Gastrocnemius medialis (tissue), 4 donors: ENCODE data around the gene AGK. TPM values are rescaled to one million over a fixed set of nuclear protein-coding genes. Genes with fewer than 3 reads are reported as not detected.

Experiments used
- ATAC-seq, 2 donors: fragments of 150-250 bp; one replicate each; pipeline ENCODE4 v1.9.1; 2016
- DNase-seq, 2 donors: peaks; one replicate each; pipeline ENCODE4 v3.0.0-alpha.2; 2019
- H3K27ac ChIP-seq, 4 donors: fragments of 200-600 bp; sonication (generic); 1 replicate in 1 of 4; 2 replicates in 3 of 4; pipeline ENCODE4 v1.5.1; 2016 to 2018; ENCODE audit warnings: mild to moderate bottlenecking in 2 of 4, moderate library complexity in 1 of 4
- H3K27me3 ChIP-seq, 3 donors: fragments of 200-600 bp; sonication (generic) in 2 of 3; 1 replicate in 1 of 3; 2 replicates in 2 of 3; pipeline versions ENCODE4 v1.5.1 to v1.6.0; 2016 to 2019; ENCODE audit warnings: mild to moderate bottlenecking in 1 of 3, moderate library complexity in 1 of 3
- H3K36me3 ChIP-seq, 2 donors: fragments of 200-600 bp; sonication (generic) in 1 of 2; one replicate each; pipeline ENCODE4 v1.5.1; 2017 to 2018
- H3K4me1 ChIP-seq, 2 donors: fragments of 200-600 bp; sonication (generic) in 1 of 2; one replicate each; pipeline ENCODE4 v1.5.1; 2016 to 2017; ENCODE audit warnings: mild to moderate bottlenecking in 2 of 2
- H3K4me3 ChIP-seq, 4 donors: fragments of 200-600 bp; sonication (generic) in 3 of 4; 1 replicate in 1 of 4; 2 replicates in 3 of 4; pipeline ENCODE4 v1.5.1; 2016 to 2019; ENCODE audit warnings: mild to moderate bottlenecking in 2 of 4
- H3K9me3 ChIP-seq, 3 donors: fragments of 200-600 bp; sonication (generic) in 2 of 3; 1 replicate in 1 of 3; 2 replicates in 2 of 3; pipeline ENCODE4 v1.5.1; 2016 to 2019
- CTCF ChIP-seq, 5 experiments: fragments of 450-650 bp in 3 of 5; fragments of 200-600 bp in 2 of 5; sonication (generic) in 2 of 5; IDR thresholded peaks in 4 of 5; conservative IDR thresholded peaks in 1 of 5; 1 replicate in 4 of 5; 2 replicates in 1 of 5; pipeline ENCODE4 v1.5.1; 2016 to 2019; ENCODE audit warnings: antibody characterized with exemption in 5 of 5, mild to moderate bottlenecking in 3 of 5, moderate library complexity in 3 of 5
- POLR2A ChIP-seq, 2 donors: fragments of 450-650 bp; IDR thresholded peaks; one replicate each; pipeline ENCODE4 v1.6.1; 2017; ENCODE audit warnings: antibody characterized with exemption in 2 of 2, mild to moderate bottlenecking in 2 of 2, moderate library complexity in 2 of 2
- in situ Hi-C, 4 donors: fragments of 200-750 bp; cut with MboI; loops; one replicate each; pipeline versions ENCODE4 v1.15.0 to v1.8.0; 2017; ENCODE audit warnings: low sequenced_read_pairs in 4 of 4
- intact Hi-C: fragments of 100-400 bp; cut with DNase I; formaldehyde crosslinking; loops from one replicate; pipeline ENCODE4 v1.15.1; 2023; ENCODE audit warnings: low total_unique reads
- total RNA-seq, 4 donors: library from RNA; depleted of rRNA; stranded (reverse); fragments of >200 nt; gene quantifications; one replicate each; pipeline versions ENCODE4 v1.1.0 to v1.2.3, GENCODE V29; 2016

The AGK gene
- total RNA-seq, 4 donors from 2014 or later = 6.5 to 17.1 (median 11.5) TPM

GRCh38 chr7:141634065-141634464 lies 82.9 kb downstream of the AGK start:
- H3K36me3 ChIP-seq = peaks cover 0 to 7% of the 10 kb centered on the region in 2 donors
- in situ Hi-C loops (no loop called here), intact Hi-C loops (no loop called here)
- H3K9me3 ChIP-seq = no peaks in the 10 kb centered on the region
- ATAC-seq (peak in 1 of 2 donors; percentile 39), DNase-seq (no peak)
- H3K4me3 ChIP-seq = no peak overlapping the region
- H3K27me3 ChIP-seq = no peaks in the 10 kb centered on the region
- H3K4me1 ChIP-seq = peaks cover 0 to 12% of the 10 kb centered on the region in 2 donors
- TF ChIP-seq CTCF (IDR thresholded peaks at IDR 0.05 in 4 of 5, conservative IDR thresholded peaks at IDR 0.05 in 1 of 5) (no peak), POLR2A (IDR thresholded peaks at IDR 0.05) (no peak)
- no peak overlapping the region for H3K27ac ChIP-seq

GRCh38 chr7:141636053-141636452 lies 84.8 kb downstream of the AGK start:
- Histone ChIP-seq H3K4me3 (no peak overlapping the region), H3K4me1 (peaks cover 0 to 12% of the 10 kb centered on the region in 2 donors), H3K27ac (no peak overlapping the region), H3K27me3 (no peaks in the 10 kb centered on the region), H3K36me3 (no peaks in the 10 kb centered on the region), H3K9me3 (no peaks in the 10 kb centered on the region)
- DNase-seq = no peak
- in situ Hi-C loops = no loop called here
- TF ChIP-seq CTCF (IDR thresholded peaks at IDR 0.05 in 4 of 5, conservative IDR thresholded peaks at IDR 0.05 in 1 of 5) = no peak
- no peak for TF ChIP-seq POLR2A (IDR thresholded peaks at IDR 0.05)
- ATAC-seq = no peak
- intact Hi-C loops = no loop called here

GRCh38 chr7:141640239-141640840 lies 89.1 kb downstream of the AGK start:
- DNase-seq (no peak), ATAC-seq (no peak)
- no peaks in the 10 kb centered on the region for H3K4me1 ChIP-seq
- H3K36me3 ChIP-seq = no peaks in the 10 kb centered on the region
- H3K27ac ChIP-seq = no peak overlapping the region
- H3K4me3 ChIP-seq = no peak overlapping the region
- TF ChIP-seq POLR2A (IDR thresholded peaks at IDR 0.05) (no peak), CTCF (IDR thresholded peaks at IDR 0.05 in 4 of 5, conservative IDR thresholded peaks at IDR 0.05 in 1 of 5) (no peak)
- no peaks in the 10 kb centered on the region for H3K9me3 ChIP-seq
- in situ Hi-C loops (no loop called here), intact Hi-C loops (loop anchor here (10.0 kb wide), 1 partner anchor 566 kb away; the partner anchor contains the start of gene TMEM178B)
- H3K27me3 ChIP-seq = no peaks in the 10 kb centered on the region

- Histone ChIP-seq H3K27me3 (no peaks in the 10 kb centered on the region), H3K9me3 (no peaks in the 10 kb centered on the region), H3K4me1 (no peaks in the 10 kb centered on the region), H3K27ac (no peak overlapping the region), H3K4me3 (no peak overlapping the region), H3K36me3 (no peaks in the 10 kb centered on the region)
- DNase-seq (no peak), ATAC-seq (peak in 1 of 2 donors; percentile 51)
- in situ Hi-C loops = no loop called here
- intact Hi-C loops = loop anchor here (10.0 kb wide), 1 partner anchor 567 kb away; the partner anchor contains the start of gene TMEM178B
- TF ChIP-seq POLR2A (IDR thresholded peaks at IDR 0.05) (no peak), CTCF (IDR thresholded peaks at IDR 0.05 in 4 of 5, conservative IDR thresholded peaks at IDR 0.05 in 1 of 5) (no peak)
These were observed 90.7 kb downstream of the AGK start for GRCh38 chr7:141641876-141642275.
